Measurements from ENCODE around the gene CFL1. TPM values are rescaled to one million over a fixed set of nuclear protein-coding genes. Genes with fewer than 3 reads are reported as not detected.
A peak's percentile ranks its signal among the peaks of the same experiment; 100 is the strongest.

The CFL1 gene
- total and polyA plus RNA-seq, 2 of the 4 experiments (the other 2 are of a cell fraction): 960 to 2,231 TPM

DNA sequence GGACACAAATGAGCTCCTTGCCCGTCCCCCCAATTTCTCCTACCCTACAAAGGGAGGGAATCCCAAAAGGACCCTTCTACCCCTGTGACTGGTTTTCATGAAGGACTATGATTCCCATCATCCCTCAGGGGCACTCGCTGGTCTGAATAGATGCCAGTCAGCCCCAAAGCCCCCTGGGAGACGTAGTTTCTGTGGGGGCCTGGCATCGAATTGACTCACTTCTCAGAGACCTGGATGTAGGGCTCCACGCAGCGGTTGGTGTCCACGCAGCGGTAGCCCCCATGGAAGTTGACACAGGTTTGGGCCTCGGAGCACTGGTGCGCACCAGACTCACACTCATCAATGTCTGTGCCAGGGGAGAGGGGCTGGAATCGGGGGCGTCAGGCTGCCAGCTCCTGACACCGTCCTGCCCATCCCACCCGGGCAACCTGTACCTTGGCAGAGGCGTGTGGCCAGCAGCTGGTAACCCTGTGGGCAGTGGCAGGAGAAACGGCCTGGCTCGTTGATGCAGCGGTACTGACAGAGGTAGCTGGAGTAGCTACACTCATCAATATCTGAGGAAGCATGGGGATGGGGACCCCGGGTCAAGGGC is 10.2 kb upstream of the CFL1 start:
- dilution Hi-C loops (cut with HindIII; ENCODE audit: low sequenced_read_pairs, unreplicated experiment): no loop called here
- ATAC-seq (ENCODE audit: low read depth): no peak

More for the DNA sequence above, 10.2 kb upstream of the CFL1 start:
- Histone ChIP-seq H4K8ac (ENCODE audit: low read depth in 2 of 2, low read length in 2 of 2) (peak overlapping the region in 1 of 2 experiments; percentile 3; a peak in 1 of 4 replicates), H3K56ac (ENCODE audit: extremely low read depth, insufficient read depth, low read length) (no peak overlapping the region), H3K9me3 (ENCODE audit: control insufficient read depth, insufficient read depth, low read length) (no peaks in the 10 kb centered on the region), H3K36me3 (ENCODE audit: control insufficient read depth, insufficient read depth, low read length) (peaks cover 77% of the 10 kb centered on the region), H3K27me3 (ENCODE audit: control insufficient read depth, insufficient read depth, low read length) (no peaks in the 10 kb centered on the region), H2AK9ac (replicated peaks; ENCODE audit: low read depth, low read length, poor library complexity) (peak overlapping the region; percentile 38), H3K27ac (ENCODE audit: insufficient read depth, low read length) (no peak overlapping the region), H3K79me1 (ENCODE audit: low read depth in 1 of 2, low read length in 2 of 2) (peaks cover 18 to 82% of the 10 kb centered on the region in 2 experiments), H3K4me3 (ENCODE audit: insufficient read depth, low read depth, low read length) (no peak overlapping the region), H3K9ac (ENCODE audit: low read depth, low read length) (no peak overlapping the region), H4K91ac (ENCODE audit: insufficient read depth, low read depth, low read length) (no peak overlapping the region), H2BK5ac (ENCODE audit: low read depth, low read length, poor library complexity, severe bottlenecking) (no peak overlapping the region), H2AFZ (replicated peaks; ENCODE audit: low read length, poor library complexity) (peak overlapping the region; percentile 1), H3K4me1 (ENCODE audit: control insufficient read depth, insufficient read depth, low read length) (peaks cover 14% of the 10 kb centered on the region; the same call in 1 of the 2 replicates), H3K9me1 (ENCODE audit: insufficient read depth, low read length) (0 out of 2 replicates have a peak, but pooled peaks cover 5% of the 10 kb centered on the region), H3K4ac (ENCODE audit: low read depth, low read length) (no peak overlapping the region), H2BK120ac (ENCODE audit: low read depth, low read length) (no peak overlapping the region), H3K4me2 (ENCODE audit: low read depth, low read length) (no peak overlapping the region), H2AK5ac (ENCODE audit: low read depth, low read length) (no peak overlapping the region), H4K20me1 (ENCODE audit: insufficient read depth, low read length) (peaks cover 51% of the 10 kb centered on the region), H3K23ac (ENCODE audit: low read depth, low read length) (0 out of 2 replicates have a peak overlapping the region, but pooled peaks have one; percentile 7), H3K18ac (ENCODE audit: low read depth, low read length) (no peak overlapping the region), H3K14ac (replicated peaks; ENCODE audit: low read depth, low read length) (no peak overlapping the region), H4K5ac (ENCODE audit: low read depth, low read length) (no peak overlapping the region), H2BK20ac (ENCODE audit: low read depth, low read length) (no peak overlapping the region), H2BK15ac (ENCODE audit: low read depth, low read length) (no peak overlapping the region)
- CTCF ChIA-PET: interaction anchor here (1.3 to 2.0 kb wide), 2 partner anchors 8 to 20 kb away, joined by 3 to 7 read pairs; partner anchors contain the start of genes FIBP and MUS81
- POLR2A ChIA-PET (ENCODE audit: unreplicated experiment): no interaction called here
- TF ChIP-seq MAZ (IDR thresholded peaks at IDR 0.05; ENCODE audit: borderline replicate concordance, low read depth, low read length) (no peak), NFE2L2 (IDR thresholded peaks at IDR 0.05; ENCODE audit: low read depth, low read length) (no peak), MXI1 (IDR thresholded peaks at IDR 0.05; ENCODE audit: borderline replicate concordance, low read depth, low read length) (no peak), RAD21 (IDR thresholded peaks at IDR 0.05; ENCODE audit: low read length) (no peak), FOS (IDR thresholded peaks at IDR 0.05; ENCODE audit: low read depth, low read length) (no peak), POLR2A (IDR thresholded peaks at IDR 0.05; ENCODE audit: low read depth, low read length) (no peak), SMC3 (IDR thresholded peaks at IDR 0.05; ENCODE audit: low read depth, low read length) (no peak), RCOR1 (IDR thresholded peaks at IDR 0.05; ENCODE audit: insufficient replicate concordance, low read length) (no peak), MAFK (IDR thresholded peaks at IDR 0.05; ENCODE audit: low read depth, low read length) (no peak)
- TF ChIP-seq, protein P1, sequence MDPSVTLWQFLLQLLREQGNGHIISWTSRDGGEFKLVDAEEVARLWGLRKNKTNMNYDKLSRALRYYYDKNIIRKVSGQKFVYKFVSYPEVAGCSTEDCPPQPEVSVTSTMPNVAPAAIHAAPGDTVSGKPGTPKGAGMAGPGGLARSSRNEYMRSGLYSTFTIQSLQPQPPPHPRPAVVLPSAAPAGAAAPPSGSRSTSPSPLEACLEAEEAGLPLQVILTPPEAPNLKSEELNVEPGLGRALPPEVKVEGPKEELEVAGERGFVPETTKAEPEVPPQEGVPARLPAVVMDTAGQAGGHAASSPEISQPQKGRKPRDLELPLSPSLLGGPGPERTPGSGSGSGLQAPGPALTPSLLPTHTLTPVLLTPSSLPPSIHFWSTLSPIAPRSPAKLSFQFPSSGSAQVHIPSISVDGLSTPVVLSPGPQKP (IDR thresholded peaks at IDR 0.05; ENCODE audit: borderline replicate concordance, low read depth, low read length): no peak
- no peak for DNase-seq
- BruUV-seq (replicated peaks): TSS peak; percentile 19
- intact Hi-C loops (cut with micrococcal nuclease): no loop called here
- in situ Hi-C loops (cut with MboI; ENCODE audit: low sequenced_read_pairs): no loop called here
- 81% methylated on average over 12 of the region's 19 CpGs; no CpG with 5 or more reads in 1 of the 2 experiments for WGBS, 2 experiments (ENCODE audit: extremely low coverage in 2 of 2, insufficient read length in 1 of 2)
